OCI-LY7 (cell line): ENCODE measurements around the gene IL1RAPL1. TPM values are rescaled to one million over a fixed set of nuclear protein-coding genes. Genes with fewer than 3 reads are reported as not detected.

ENCODE experiments used
- BruUV-seq: library from RNA; stranded (reverse); fragments of 400-500 nt; replicated peaks from 2 replicates; lab custom pipeline; 2021; lab: Mats Ljungman, UMichigan
- CTCF ChIA-PET: fragments of 300-600 bp; sonication (Branson Sonifier 250); formaldehyde crosslinking; loops from one replicate; lab custom pipeline; 2022; ENCODE audit warnings: antibody characterized with exemption; ENCODE audit not compliant: unreplicated experiment; lab: Charles Lee
- POLR2A ChIA-PET: fragments of 300-600 bp; sonication (Branson Sonifier 250); formaldehyde crosslinking; loops from one replicate; lab custom pipeline; 2022; ENCODE audit warnings: antibody characterized with exemption; lab: Charles Lee
- DNase-seq: peaks from one replicate; pipeline ENCODE4 v3.0.0-alpha.2; 2015; ENCODE audit warnings: low spot score
- H2AFZ ChIP-seq: fragments of 200-600 bp; sonication (generic), shearing (Covaris generic); 2 replicates; pipeline ENCODE4 v1.6.1; 2014; ENCODE audit warnings: mild to moderate bottlenecking, antibody characterized with exemption, low read length, moderate library complexity
- H3K27ac ChIP-seq: fragments of 200-600 bp; sonication (generic); 2 replicates; pipeline ENCODE4 v1.5.1; 2014; ENCODE audit warnings: mixed run types, low read depth, mild to moderate bottlenecking, moderate library complexity, low read length, inconsistent platforms; ENCODE audit not compliant: poor library complexity, severe bottlenecking
- H3K36me3 ChIP-seq: fragments of 200-600 bp; sonication (generic); 2 replicates; pipeline ENCODE4 v1.6.1; 2014; ENCODE audit warnings: mild to moderate bottlenecking, antibody characterized with exemption, low read length, moderate library complexity, mixed read lengths; ENCODE audit not compliant: insufficient read depth
- H3K4me1 ChIP-seq: fragments of 200-600 bp; sonication (generic); 2 replicates; pipeline ENCODE4 v1.5.1; 2014; ENCODE audit warnings: mild to moderate bottlenecking, low read length; ENCODE audit not compliant: insufficient read depth, poor library complexity, severe bottlenecking
- H3K4me2 ChIP-seq: fragments of 200-600 bp; sonication (generic); 2 replicates; pipeline ENCODE4 v1.6.1; 2014; ENCODE audit warnings: mild to moderate bottlenecking, low read length
- H3K4me3 ChIP-seq: fragments of 200-600 bp; sonication (generic); 2 replicates; pipeline ENCODE4 v1.5.1; 2014; ENCODE audit warnings: mild to moderate bottlenecking, low read depth, low read length; ENCODE audit not compliant: poor library complexity, severe bottlenecking
- H3K79me2 ChIP-seq: fragments of 200-600 bp; sonication (generic); 2 replicates; pipeline ENCODE4 v1.6.1; 2016; ENCODE audit warnings: low read depth, mild to moderate bottlenecking, low read length, moderate library complexity, mixed read lengths; ENCODE audit not compliant: insufficient read depth
- H3K9me2 ChIP-seq: fragments of 200-600 bp; sonication (generic); 2 replicates; pipeline ENCODE4 v1.6.1; 2016; ENCODE audit warnings: mild to moderate bottlenecking, low read length, mixed read lengths; ENCODE audit not compliant: insufficient read depth
- H3K9me3 ChIP-seq: fragments of 200-600 bp; sonication (generic); 2 replicates; pipeline ENCODE4 v1.6.1; 2014; ENCODE audit warnings: mild to moderate bottlenecking, mixed run types, low read length, mixed read lengths
- H4K20me1 ChIP-seq: fragments of 200-600 bp; sonication (generic); 2 replicates; pipeline ENCODE4 v1.6.1; 2014; ENCODE audit warnings: mild to moderate bottlenecking, antibody characterized with exemption, low read length, moderate library complexity, mixed read lengths; ENCODE audit not compliant: insufficient read depth
- EZH2phosphoT487 ChIP-seq: fragments of 200-600 bp; sonication (generic); IDR thresholded peaks from 2 replicates; pipeline ENCODE4 v1.6.1; 2018; ENCODE audit warnings: low read depth, borderline replicate concordance, mild to moderate bottlenecking, mixed run types, antibody characterized with exemption, low read length, moderate library complexity, mixed read lengths
- intact Hi-C: fragments of 100-400 bp; cut with micrococcal nuclease; formaldehyde crosslinking; loops from one replicate; pipeline ENCODE4 v1.10.0; 2022; ENCODE audit not compliant: unreplicated experiment
- total RNA-seq, 2 experiments: library from RNA; depleted of rRNA in 1 of 2; stranded (reverse); fragments of >200 nt in 1 of 2; shearing (Covaris generic) in 1 of 2; gene quantifications; 2 replicates each; pipeline ENCODE4 v1.2.3, GENCODE V29; 2014 to 2022
- TF ChIP-seq, protein P1 (sequence below): fragments of 200-600 bp; sonication (generic); conservative IDR thresholded peaks from 2 replicates; pipeline ENCODE4 v1.5.1; 2014; ENCODE audit warnings: mild to moderate bottlenecking, antibody characterized with exemption, low read length, moderate library complexity, mixed read lengths

IL1RAPL1 gene
- total RNA-seq, 2 experiments from 2014 or later: not detected

DNA sequence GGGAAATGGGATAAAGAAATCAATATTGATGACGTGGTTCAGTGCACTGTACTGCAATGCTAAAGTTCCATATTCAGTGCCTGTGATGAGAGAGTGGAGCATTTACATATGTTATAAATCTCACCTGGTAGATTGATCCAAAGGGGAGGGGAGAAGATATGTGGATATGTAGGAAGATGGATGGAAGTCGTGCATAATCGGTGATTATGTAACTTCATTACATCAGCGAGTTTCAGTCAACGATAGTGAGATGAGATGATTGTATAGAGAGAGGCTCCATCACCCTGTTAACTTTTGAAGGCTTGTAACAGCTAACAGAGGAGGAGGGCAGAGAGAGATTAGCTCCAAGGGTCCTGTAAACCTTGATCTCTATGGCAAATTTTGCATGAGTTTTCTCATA, 1.8 kb downstream of the IL1RAPL1 start:
- BruUV-seq: no TSS peak
- no peak overlapping the region for H3K4me2 ChIP-seq
- H3K9me3 ChIP-seq: no peaks in the 10 kb centered on the region
- no peaks in the 10 kb centered on the region for H3K4me1 ChIP-seq
- CTCF ChIA-PET: no interaction called here
- H3K27ac ChIP-seq: no peak overlapping the region
- H3K4me3 ChIP-seq: no peak overlapping the region
- H2AFZ ChIP-seq: no peak overlapping the region
- TF ChIP-seq, protein P1, sequence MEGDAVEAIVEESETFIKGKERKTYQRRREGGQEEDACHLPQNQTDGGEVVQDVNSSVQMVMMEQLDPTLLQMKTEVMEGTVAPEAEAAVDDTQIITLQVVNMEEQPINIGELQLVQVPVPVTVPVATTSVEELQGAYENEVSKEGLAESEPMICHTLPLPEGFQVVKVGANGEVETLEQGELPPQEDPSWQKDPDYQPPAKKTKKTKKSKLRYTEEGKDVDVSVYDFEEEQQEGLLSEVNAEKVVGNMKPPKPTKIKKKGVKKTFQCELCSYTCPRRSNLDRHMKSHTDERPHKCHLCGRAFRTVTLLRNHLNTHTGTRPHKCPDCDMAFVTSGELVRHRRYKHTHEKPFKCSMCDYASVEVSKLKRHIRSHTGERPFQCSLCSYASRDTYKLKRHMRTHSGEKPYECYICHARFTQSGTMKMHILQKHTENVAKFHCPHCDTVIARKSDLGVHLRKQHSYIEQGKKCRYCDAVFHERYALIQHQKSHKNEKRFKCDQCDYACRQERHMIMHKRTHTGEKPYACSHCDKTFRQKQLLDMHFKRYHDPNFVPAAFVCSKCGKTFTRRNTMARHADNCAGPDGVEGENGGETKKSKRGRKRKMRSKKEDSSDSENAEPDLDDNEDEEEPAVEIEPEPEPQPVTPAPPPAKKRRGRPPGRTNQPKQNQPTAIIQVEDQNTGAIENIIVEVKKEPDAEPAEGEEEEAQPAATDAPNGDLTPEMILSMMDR: no peak
- no peak for TF ChIP-seq EZH2phosphoT487
- H3K36me3 ChIP-seq: no peaks in the 10 kb centered on the region
- no peak for DNase-seq
- H3K9me2 ChIP-seq: no peaks in the 10 kb centered on the region
- intact Hi-C loops: no loop called here
- H4K20me1 ChIP-seq: no peaks in the 10 kb centered on the region
- H3K79me2 ChIP-seq: no peaks in the 10 kb centered on the region
- POLR2A ChIA-PET: interaction anchor here (0.6 kb wide), 1 partner anchor 727 kb away, joined by 4 read pairs; no protein-coding TSS in a partner anchor

DNA sequence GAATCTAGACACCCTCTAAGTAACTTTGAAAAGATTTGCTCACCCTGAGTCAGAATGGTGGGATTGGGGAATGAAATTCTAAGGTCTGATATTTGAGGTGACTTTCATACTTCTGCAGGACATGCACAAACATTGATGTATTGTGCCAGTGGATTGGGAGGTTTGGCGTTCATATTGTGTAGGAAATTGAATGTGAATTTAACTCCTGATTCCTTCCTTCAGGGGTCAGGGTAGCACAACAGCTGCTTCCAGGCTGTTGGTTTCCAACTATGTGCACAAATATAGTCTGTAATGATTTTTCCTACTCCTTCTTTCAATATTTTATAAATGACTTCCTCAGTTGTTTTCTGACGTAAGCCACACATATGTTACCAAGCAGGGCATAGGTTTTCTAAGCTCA, 3.1 kb downstream of the IL1RAPL1 start:
- Histone ChIP-seq H3K4me1 (no peaks in the 10 kb centered on the region), H3K27ac (no peak overlapping the region), H3K9me2 (no peaks in the 10 kb centered on the region), H4K20me1 (no peaks in the 10 kb centered on the region), H3K9me3 (no peaks in the 10 kb centered on the region), H3K79me2 (no peaks in the 10 kb centered on the region), H3K4me2 (no peak overlapping the region), H3K36me3 (no peaks in the 10 kb centered on the region), H3K4me3 (no peak overlapping the region), H2AFZ (no peak overlapping the region)
- ChIA-PET CTCF (no interaction called here), POLR2A (no interaction called here)
- intact Hi-C loops: no loop called here
- no peak for TF ChIP-seq EZH2phosphoT487
- TF ChIP-seq, protein P1: no peak
- BruUV-seq: no TSS peak
- DNase-seq: no peak

DNA sequence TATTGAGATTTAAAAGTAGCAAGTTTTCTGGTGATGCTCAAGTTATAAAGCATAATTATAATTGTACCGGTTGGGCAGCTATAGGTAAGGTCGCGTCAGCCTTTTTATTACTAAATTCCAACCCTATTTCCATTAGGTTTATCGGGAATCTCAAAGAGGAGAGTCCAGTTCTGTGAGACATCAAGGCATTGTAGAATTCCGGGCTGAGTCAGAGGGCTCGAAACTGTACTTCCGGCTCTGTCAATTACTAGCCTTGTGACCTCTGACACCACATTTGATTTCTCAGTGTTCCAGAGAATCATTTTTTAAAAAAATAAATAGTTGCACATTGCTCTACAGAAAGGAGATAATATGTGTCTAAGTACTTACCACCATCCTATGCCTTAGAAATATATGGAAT, 4.3 kb downstream of the IL1RAPL1 start:
- CTCF ChIA-PET: no interaction called here
- no peaks in the 10 kb centered on the region for H3K36me3 ChIP-seq
- no peaks in the 10 kb centered on the region for H3K9me2 ChIP-seq
- H4K20me1 ChIP-seq: no peaks in the 10 kb centered on the region
- DNase-seq: no peak
- no TSS peak for BruUV-seq
- H2AFZ ChIP-seq: no peak overlapping the region
- POLR2A ChIA-PET: no interaction called here
- no peaks in the 10 kb centered on the region for H3K4me1 ChIP-seq
- H3K4me3 ChIP-seq: no peak overlapping the region
- TF ChIP-seq, protein P1: no peak
- TF ChIP-seq EZH2phosphoT487: no peak
- H3K4me2 ChIP-seq: no peak overlapping the region
- H3K27ac ChIP-seq: no peak overlapping the region
- no peaks in the 10 kb centered on the region for H3K79me2 ChIP-seq
- H3K9me3 ChIP-seq: no peaks in the 10 kb centered on the region
- intact Hi-C loops: no loop called here
